Prostate gland (tissue), 2 donors: ENCODE measurements around the gene ARFGEF3. TPM values are rescaled to one million over a fixed set of nuclear protein-coding genes. Genes with fewer than 3 reads are reported as not detected.

Source experiments
- DNase-seq: peaks from one replicate; pipeline ENCODE4 v3.0.0-alpha.2; 2019; ENCODE audit warnings: low spot score
- H3K27ac ChIP-seq, 2 donors: fragments of 200-600 bp; sonication (generic); 2 replicates each; pipeline ENCODE4 v1.5.1; 2017 to 2019
- H3K27me3 ChIP-seq: fragments of 200-600 bp; sonication (generic); replicated peaks from 2 replicates; pipeline ENCODE4 v1.5.1; 2019; ENCODE audit not compliant: insufficient read depth
- H3K36me3 ChIP-seq, 2 donors: fragments of 200-600 bp; sonication (generic); 1 replicate in 1 of 2; 2 replicates in 1 of 2; pipeline versions ENCODE4 v1.5.1 to v1.8.1; 2017 to 2019
- H3K4me1 ChIP-seq: fragments of 200-600 bp; sonication (generic); replicated peaks from 2 replicates; pipeline ENCODE4 v1.5.1; 2019
- H3K4me3 ChIP-seq, 2 donors: fragments of 200-600 bp; sonication (generic); 2 replicates each; pipeline ENCODE4 v1.5.1; 2017 to 2019
- H3K9me3 ChIP-seq: fragments of 200-600 bp; sonication (generic); 2 replicates; pipeline ENCODE4 v1.5.1; 2017
- CTCF ChIP-seq, 4 experiments: fragments of 200-600 bp in 2 of 4; fragments of 450-650 bp in 2 of 4; sonication (generic) in 2 of 4; IDR thresholded peaks; 1 replicate in 3 of 4; 2 replicates in 1 of 4; pipeline ENCODE4 v1.5.1; 2016 to 2019; ENCODE audit warnings: antibody characterized with exemption in 4 of 4, mild to moderate bottlenecking in 2 of 4, moderate library complexity in 2 of 4
- POLR2A ChIP-seq: fragments of 450-650 bp; IDR thresholded peaks from one replicate; pipeline ENCODE4 v1.6.1; 2016; ENCODE audit warnings: antibody characterized with exemption, mild to moderate bottlenecking
- POLR2AphosphoS5 ChIP-seq: sonication (generic); formaldehyde crosslinking; IDR thresholded peaks from one replicate; pipeline ENCODE4 v1.6.1; 2017; ENCODE audit warnings: antibody characterized with exemption
- WGBS: methylation state at CpG from one replicate; pipeline ENCODE4 v1.1.5; 2018; 5-methylcytosine and 5-hydroxymethylcytosine counted together
- intact Hi-C: fragments of 100-400 bp; cut with DNase I; formaldehyde crosslinking; loops from one replicate; pipeline ENCODE4 v1.14.2; 2022
- total RNA-seq, 2 donors: library from RNA; depleted of rRNA; stranded (reverse); fragments of >200 nt; gene quantifications; one replicate each; pipeline ENCODE4 v1.1.0, GENCODE V29; 2016

ARFGEF3 gene
- total RNA-seq, 2 donors from 2014 or later = 41.0 to 80.1 TPM

GRCh38 chr6:138226700-138227315 is 65.1 kb downstream of the ARFGEF3 start:
- Histone ChIP-seq H3K4me1 (peaks cover 16% of the 10 kb centered on the region), H3K36me3 (no peaks in the 10 kb centered on the region), H3K4me3 (no peak overlapping the region), H3K9me3 (no peaks in the 10 kb centered on the region), H3K27ac (peak overlapping the region; percentile 24 to 83), H3K27me3 (no peaks in the 10 kb centered on the region)
- intact Hi-C loops = no loop called here
- 75% methylated on average over 4 of the region's 4 CpGs for WGBS
- no peak for TF ChIP-seq CTCF (IDR thresholded peaks at IDR 0.05)
- no peak for TF ChIP-seq POLR2AphosphoS5
- TF ChIP-seq POLR2A = no peak
- no peak for DNase-seq

- no peaks in the 10 kb centered on the region for H3K9me3 ChIP-seq
- intact Hi-C loops = no loop called here
- H3K4me1 ChIP-seq = peaks cover 16% of the 10 kb centered on the region
- peak; percentile 48 for DNase-seq
- H3K36me3 ChIP-seq = no peaks in the 10 kb centered on the region
- peak overlapping the region; percentile 65 to 83 for H3K27ac ChIP-seq
- no peak overlapping the region for H3K4me3 ChIP-seq
- H3K27me3 ChIP-seq = no peaks in the 10 kb centered on the region
- TF ChIP-seq CTCF (IDR thresholded peaks at IDR 0.05) (peak in 1 of 4 experiments; percentile 37), POLR2A (no peak), POLR2AphosphoS5 (peak; percentile 78)
- WGBS = 56% methylated on average over 8 of the region's 8 CpGs
Observed at GRCh38 chr6:138227316-138227781, 65.6 kb downstream of the ARFGEF3 start.

GRCh38 chr6:138229072-138229471 is 67.3 kb downstream of the ARFGEF3 start:
- TF ChIP-seq POLR2AphosphoS5 = no peak
- no peak for TF ChIP-seq CTCF (IDR thresholded peaks at IDR 0.05)
- no peaks in the 10 kb centered on the region for H3K27me3 ChIP-seq
- H3K36me3 ChIP-seq = no peaks in the 10 kb centered on the region
- WGBS = 53% methylated on average over 4 of the region's 4 CpGs
- H3K27ac ChIP-seq = peak overlapping the region; percentile 67 to 83
- H3K4me3 ChIP-seq = no peak overlapping the region
- H3K4me1 ChIP-seq = peaks cover 16% of the 10 kb centered on the region
- intact Hi-C loops = no loop called here
- no peaks in the 10 kb centered on the region for H3K9me3 ChIP-seq
- no peak for DNase-seq

- H3K9me3 ChIP-seq = no peaks in the 10 kb centered on the region
- no peaks in the 10 kb centered on the region for H3K36me3 ChIP-seq
- 83% methylated on average over 11 of the region's 11 CpGs for WGBS
- H3K27me3 ChIP-seq = no peaks in the 10 kb centered on the region
- H3K4me3 ChIP-seq = no peak overlapping the region
- TF ChIP-seq CTCF (IDR thresholded peaks at IDR 0.05) (no peak), POLR2A (no peak)
- no peak for DNase-seq
- intact Hi-C loops = no loop called here
- peaks cover 16% of the 10 kb centered on the region for H3K4me1 ChIP-seq
- peak overlapping the region; percentile 67 to 83 for H3K27ac ChIP-seq
Observed at GRCh38 chr6:138229663-138230179, 68.0 kb downstream of the ARFGEF3 start.

GRCh38 chr6:138230221-138230620 is 68.5 kb downstream of the ARFGEF3 start:
- Histone ChIP-seq H3K27me3 (no peaks in the 10 kb centered on the region), H3K4me1 (peaks cover 16% of the 10 kb centered on the region), H3K4me3 (no peak overlapping the region), H3K9me3 (no peaks in the 10 kb centered on the region), H3K36me3 (no peaks in the 10 kb centered on the region), H3K27ac (peak overlapping the region; percentile 67 to 83)
- intact Hi-C loops = no loop called here
- no peak for DNase-seq
- TF ChIP-seq POLR2AphosphoS5 (no peak), CTCF (IDR thresholded peaks at IDR 0.05) (no peak), POLR2A (no peak)
